ENCODE data around the gene SFMBT2.

Gene SFMBT2

GRCh38 chr10:7362471-7362870 lies 48.4 kb downstream of the SFMBT2 start:
- DNase-seq: no peak

DNA sequence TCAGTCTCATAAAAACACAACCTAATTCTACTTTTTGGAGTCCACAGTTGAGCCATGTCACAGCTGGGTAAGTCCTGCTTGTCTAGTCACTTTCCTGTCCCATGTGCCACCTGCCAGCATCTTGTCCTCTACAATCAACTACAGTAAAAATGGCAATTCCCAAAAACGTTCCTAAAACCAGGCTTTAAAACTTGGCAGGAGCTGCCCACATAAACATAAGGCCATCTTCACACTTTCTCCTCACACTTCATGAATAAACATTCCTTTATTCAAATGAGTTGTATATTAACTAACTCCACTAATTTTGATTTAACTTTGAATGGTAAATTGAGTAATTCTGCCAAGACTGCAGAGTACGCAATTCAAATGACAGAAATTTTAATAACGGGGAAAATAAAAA lies 49.5 kb downstream of the SFMBT2 start:
- DNase-seq: no peak

DNA sequence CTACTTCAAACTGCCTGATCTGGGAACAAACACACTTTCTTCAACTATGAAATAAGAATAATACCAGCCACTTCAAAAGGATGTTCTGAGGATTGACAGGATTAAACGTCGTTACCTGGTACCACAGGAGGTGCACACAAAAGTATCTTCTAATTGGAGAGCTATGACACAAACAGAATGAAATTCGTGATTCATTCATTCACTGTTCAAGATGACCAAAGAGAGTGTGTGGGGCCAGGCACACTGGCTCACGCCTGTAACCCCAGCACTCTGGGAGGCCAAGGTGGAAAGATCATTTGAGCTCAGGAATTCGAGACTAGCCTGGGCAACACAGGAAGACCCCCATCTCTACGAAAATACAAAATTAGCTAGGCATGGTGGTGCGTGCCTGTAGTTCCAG lies 50.9 kb downstream of the SFMBT2 start:
- DNase-seq: no peak

- no peak for DNase-seq
Observed at GRCh38 chr10:7359356-7359755, 51.5 kb downstream of the SFMBT2 start.

DNA sequence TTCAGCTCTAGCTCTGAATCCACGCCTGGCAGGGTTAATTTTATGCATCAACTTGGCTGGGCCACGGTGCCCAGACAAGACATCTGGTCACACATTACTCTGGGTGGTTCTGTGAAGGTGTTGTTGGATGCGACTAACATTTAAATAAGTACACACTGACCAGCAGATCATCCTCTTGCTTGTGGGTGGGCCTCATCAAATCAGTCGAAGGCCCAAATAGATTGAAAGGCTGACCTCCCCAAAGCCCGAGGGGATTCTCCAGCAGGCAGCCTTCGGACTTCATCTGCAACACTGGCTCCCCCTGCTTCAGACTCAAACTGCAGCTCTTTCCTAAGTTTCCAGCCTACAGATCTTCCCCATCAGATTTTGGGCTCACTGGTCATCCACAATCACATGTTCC lies 53.6 kb downstream of the SFMBT2 start:
- no peak for DNase-seq

- DNase-seq: no peak
Observed at GRCh38 chr10:7354330-7355047, 56.3 kb downstream of the SFMBT2 start.

DNA sequence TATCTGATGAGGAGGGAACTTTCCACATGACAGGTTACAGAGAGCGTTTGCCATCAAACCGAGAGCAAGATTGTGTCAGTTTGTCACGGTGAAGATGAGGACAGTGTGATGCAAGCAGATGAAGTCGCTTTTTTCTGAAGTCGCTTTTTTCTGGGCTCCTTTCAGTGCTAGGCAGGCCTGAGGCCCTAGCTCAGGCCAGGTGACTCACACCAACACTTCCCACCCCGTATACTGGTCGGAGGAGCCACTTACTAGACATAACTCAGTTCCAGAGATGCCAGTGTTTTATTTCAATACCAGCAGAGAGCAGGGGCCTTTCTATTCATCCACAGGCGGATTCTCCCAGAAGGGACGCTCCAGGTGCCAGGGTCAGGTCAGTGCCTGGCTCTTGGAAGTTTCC lies 58.9 kb downstream of the SFMBT2 start:
- no peak for DNase-seq

- no peak for DNase-seq
Observed at GRCh38 chr10:7350541-7351195, 60.2 kb downstream of the SFMBT2 start.

DNA sequence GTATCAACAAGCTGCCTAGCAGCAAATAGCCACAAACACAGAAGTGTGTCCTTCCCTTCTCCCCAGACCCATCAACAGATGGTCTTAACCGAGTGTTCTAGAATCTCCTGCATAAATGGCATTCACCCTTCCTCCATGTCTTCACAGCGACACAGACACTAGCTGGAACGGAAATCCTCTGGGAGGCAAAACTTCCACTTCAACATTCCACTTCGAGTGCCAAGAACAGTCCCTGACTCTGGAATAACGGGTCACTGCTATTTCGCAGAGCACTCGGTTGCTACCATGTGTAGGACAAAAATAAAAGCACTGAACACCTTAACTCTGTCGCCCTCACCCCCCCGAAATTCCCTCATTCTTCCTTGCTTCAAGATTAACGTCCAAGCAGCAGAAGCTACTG lies 65.1 kb downstream of the SFMBT2 start:
- DNase-seq: no peak

- no peak for DNase-seq
Observed at GRCh38 chr10:7343040-7343439, 67.8 kb downstream of the SFMBT2 start.

GRCh38 chr10:7340179-7340874 lies 70.5 kb downstream of the SFMBT2 start:
- DNase-seq: no peak

GRCh38 chr10:7339510-7339909 lies 71.3 kb downstream of the SFMBT2 start:
- no peak for DNase-seq

GRCh38 chr10:7338469-7338868 lies 72.4 kb downstream of the SFMBT2 start:
- DNase-seq: no peak

DNA sequence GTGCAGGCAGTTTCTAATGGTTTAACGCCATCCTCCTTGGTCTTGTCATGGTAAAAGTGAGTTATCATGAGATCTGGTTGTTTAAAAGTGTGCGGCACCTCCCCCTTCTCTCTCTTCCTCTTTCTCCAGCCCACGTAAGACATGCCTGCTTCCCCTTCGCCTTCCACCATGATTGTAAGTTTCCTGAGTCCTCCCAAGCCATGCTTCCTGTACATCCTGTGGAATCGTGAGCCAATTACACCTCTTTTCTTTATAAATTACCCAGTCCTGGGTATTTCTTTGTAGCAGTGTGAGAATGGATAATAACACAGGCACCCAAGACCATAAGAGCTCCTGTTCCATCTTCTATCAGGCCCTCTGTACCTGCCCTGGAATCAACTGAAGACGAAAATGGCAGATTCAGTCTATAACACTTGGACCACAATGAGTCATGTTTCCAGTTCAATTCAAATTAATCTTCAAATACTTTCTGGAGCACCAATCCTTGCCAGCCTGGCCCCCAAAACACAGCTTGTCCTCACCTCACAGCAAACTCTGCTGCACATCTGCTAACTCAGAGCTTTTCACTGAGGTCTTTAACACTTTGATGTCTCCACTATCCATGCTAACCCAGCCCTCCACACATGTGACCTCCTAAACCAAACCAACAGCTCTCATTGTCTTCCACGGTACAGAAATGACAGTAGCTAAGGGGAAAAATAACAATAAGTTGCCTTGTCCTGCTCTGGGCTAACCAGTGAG lies 73.2 kb downstream of the SFMBT2 start:
- DNase-seq: no peak

DNA sequence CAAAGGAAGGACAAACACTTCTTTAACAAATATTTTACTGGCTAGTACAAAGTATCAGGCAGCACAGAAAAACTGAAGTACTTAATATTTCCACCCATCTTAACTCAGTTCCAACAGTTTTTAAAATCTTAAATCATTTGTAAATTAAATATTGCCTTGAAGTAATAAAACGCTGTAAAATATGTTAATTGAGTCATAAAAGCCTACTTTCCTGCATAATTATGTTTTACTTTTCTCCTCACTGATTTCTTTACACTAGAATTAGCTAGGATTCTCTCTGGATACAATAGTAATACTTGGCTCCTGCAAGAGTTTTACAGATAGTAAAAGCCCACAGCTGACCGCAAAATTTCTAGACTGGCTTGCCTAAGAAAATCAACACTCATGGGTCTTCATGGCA lies 74.9 kb downstream of the SFMBT2 start:
- no peak for DNase-seq

DNA sequence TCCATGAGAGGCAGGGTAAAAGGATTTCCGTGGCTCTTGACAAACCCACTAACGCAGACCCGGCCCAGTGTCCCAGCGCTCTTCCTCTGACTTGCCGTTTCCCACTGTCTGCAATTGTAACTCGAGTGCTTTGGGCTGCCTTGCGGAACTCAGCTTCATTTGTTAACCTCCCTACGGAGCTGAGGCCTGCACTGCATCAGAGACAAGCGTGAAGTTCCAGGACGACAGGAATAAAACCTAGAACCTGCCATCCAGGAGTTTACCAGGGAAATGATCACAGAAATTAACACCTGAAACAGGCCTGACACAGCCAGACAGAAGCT lies 76.2 kb downstream of the SFMBT2 start:
- DNase-seq: no peak

GRCh38 chr10:7333961-7334641 lies 76.7 kb downstream of the SFMBT2 start:
- DNase-seq: no peak

GRCh38 chr10:7329219-7329618 lies 81.6 kb downstream of the SFMBT2 start:
- no peak for DNase-seq

DNA sequence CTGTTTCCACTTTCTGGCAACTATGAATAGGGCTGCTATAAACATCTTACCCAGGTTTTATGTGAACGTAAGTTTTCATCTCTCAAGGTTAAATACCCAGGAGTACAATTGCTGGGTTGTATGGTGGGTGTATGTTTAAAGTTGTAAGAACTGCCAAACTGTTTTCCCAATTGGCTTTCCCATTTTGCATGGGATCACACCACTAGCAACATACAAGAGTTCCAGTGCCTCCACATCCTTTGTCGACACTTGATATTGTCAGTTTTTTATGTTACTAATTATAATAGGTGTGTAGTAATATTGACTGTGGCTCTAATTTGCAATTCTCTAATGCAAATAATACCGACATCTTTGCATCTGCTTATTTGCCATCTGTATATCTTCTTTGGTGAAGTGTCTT lies 82.9 kb downstream of the SFMBT2 start:
- no peak for DNase-seq

GRCh38 chr10:7322623-7323022 lies 88.2 kb downstream of the SFMBT2 start:
- DNase-seq: no peak

- no peak for DNase-seq
Observed at GRCh38 chr10:7320072-7320471, 90.8 kb downstream of the SFMBT2 start.

DNA sequence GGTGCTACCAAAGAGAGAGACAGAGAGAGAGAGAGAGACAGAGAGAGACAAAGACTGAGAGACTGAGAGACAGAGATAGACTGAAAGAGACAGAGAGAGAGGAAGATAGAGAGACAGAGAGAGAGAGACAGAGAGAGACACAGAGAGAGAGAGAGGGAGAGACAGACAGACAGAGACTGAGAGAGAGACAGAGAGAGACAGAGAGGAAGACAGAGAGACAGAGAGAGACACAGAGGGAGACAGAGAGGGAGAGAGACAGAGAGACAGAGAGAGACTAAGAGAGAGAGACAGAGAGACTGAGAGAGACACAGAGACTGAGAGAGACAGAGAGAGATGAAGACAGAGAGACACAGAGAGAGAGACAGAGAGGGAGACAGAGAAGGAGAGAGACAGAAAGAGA lies 91.2 kb downstream of the SFMBT2 start:
- no peak for DNase-seq

DNA sequence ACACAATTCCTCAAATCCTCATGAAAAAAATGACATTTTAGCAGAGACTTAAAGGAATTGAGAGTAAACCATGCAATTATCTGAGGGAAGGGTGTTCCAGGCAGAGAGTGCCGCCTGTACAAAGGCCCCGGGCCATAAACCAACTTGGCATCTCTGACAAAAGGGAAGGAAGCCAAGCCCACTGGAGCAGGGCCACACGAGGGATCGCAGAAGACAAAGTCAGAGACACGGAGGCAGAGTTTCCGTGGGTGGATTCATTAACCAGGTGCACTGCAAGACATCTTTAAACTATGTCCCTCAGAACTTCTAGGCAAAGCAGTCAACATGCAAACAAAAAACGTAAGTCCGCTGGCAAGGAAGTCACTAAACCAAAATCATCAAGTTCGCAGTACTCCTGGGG lies 92.0 kb downstream of the SFMBT2 start:
- no peak for DNase-seq

Data from NCI-H1417 treated with DMSO at 0.1 percent for 48 hours (cell line).